Mucosa of rectum (tissue), 2 donors: ENCODE data around the gene PNMT.
"Not testable (repeated sequence)": the region's sequence is repeated elsewhere in the genome, so short reads cannot be mapped to it uniquely, and the experiment has no call there.

ENCODE experiments used
- H3K27ac ChIP-seq, 2 donors: one replicate each; pipeline ENCODE4 v1.7.0; 2013; ENCODE audit warnings: inconsistent platforms in 2 of 2, low read depth in 2 of 2, low read length in 2 of 2
- H3K27me3 ChIP-seq, 2 donors: one replicate each; pipeline ENCODE4 v1.7.0; 2013; ENCODE audit warnings: low read length in 2 of 2; ENCODE audit not compliant: control insufficient read depth in 2 of 2, insufficient read depth in 2 of 2
- H3K36me3 ChIP-seq, 2 donors: one replicate each; pipeline ENCODE4 v1.7.0; 2013; ENCODE audit warnings: low read length in 2 of 2; ENCODE audit not compliant: control insufficient read depth in 2 of 2, insufficient read depth in 2 of 2
- H3K4me1 ChIP-seq, 2 donors: one replicate each; pipeline ENCODE4 v1.7.0; 2013; ENCODE audit warnings: low read length in 2 of 2, mild to moderate bottlenecking in 1 of 2; ENCODE audit not compliant: control insufficient read depth in 2 of 2, insufficient read depth in 2 of 2
- H3K4me3 ChIP-seq, 2 donors: one replicate each; pipeline ENCODE4 v1.7.0; 2013; ENCODE audit warnings: low read length in 2 of 2
- H3K9ac ChIP-seq, 2 donors: one replicate each; pipeline ENCODE4 v1.7.0; 2013; ENCODE audit warnings: low read length in 2 of 2, low read depth in 1 of 2, mild to moderate bottlenecking in 1 of 2
- H3K9me3 ChIP-seq, 2 donors: one replicate each; pipeline ENCODE4 v1.7.0; 2013; ENCODE audit warnings: low read length in 2 of 2; ENCODE audit not compliant: control insufficient read depth in 2 of 2
- donor health status: healthy.
- donor health status: Normal muscosa, but diverticular disease.

The PNMT gene

DNA sequence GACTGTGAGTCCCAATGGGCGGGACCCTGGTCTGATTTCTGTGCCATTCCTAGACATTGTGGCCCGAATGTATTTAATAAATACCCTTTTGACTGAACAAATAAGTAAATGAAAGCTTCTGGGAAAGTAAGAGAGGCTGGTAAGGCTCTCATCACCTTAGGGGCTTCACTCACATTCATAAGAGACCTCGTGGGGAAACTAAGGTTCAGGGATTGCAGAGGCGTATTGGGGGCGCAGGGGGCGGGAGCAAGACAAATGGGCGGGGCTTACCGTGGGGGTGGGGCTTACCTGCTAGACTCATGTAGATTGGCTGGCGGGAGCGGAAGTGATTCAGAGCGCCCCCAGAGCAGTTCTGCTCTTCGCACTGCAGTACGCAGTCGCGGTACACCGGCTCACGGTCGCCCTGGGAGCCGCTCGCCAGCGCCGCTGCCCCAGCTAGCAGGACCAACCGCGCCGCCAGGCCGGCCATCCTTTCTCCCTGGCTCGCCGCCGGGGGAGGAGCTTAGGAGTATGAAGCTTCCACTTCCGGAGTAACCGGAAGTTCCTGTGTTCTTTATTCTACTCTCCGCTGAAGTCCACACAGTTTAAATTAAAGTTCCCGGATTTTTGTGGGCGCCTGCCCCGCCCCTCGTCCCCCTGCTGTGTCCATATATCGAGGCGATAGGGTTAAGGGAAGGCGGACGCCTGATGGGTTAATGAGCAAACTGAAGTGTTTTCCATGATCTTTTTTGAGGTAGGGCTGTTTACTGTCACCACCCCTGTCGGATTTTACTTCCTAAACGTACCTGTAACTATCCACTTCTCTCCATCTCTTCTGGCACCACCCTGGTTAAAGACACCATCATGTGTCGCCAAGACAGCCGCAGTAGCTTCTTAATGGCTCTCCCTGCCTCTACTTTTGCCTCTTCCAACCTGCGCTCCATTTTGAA lies 19.6 kb downstream of the PNMT start, which contains the start of gene PGAP3:
Gene PGAP3 (minus strand): TSS at position 512 of the 929 bp plus-strand sequence. CDS start 43 bp downstream, at position 469.
- peak within 1 kb of the TSS; percentile 96 for H3K27ac ChIP-seq
- H3K9me3 ChIP-seq, result no peaks in the 10 kb centered on the region
- H3K4me1 ChIP-seq, result peaks cover 16 to 17% of the 10 kb centered on the region in 2 donors
- H3K9ac ChIP-seq, result peak within 1 kb of the TSS; percentile 66 to 81
- H3K27me3 ChIP-seq, result no peaks in the 10 kb centered on the region
- H3K4me3 ChIP-seq, result peak within 1 kb of the TSS; percentile 83 to 96
- peaks cover 12 to 20% of the 10 kb centered on the region in 2 donors for H3K36me3 ChIP-seq

DNA sequence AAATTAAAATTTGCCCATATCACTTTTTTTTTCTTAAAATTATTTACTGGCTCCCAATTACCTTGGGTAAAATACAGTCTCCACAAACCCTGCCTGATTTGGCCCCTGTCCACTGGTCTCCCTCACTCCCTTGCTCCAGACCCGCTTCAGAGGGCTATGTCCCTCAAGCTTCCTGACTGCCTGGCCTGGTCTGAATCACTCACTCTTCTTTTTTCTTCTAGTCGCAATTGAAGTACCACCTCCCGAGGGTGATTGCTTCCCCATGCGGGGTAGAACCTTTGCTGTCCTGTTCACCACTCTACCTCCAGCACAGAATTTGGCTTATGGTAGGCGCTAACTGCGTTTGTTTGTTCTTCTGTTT lies 20.2 kb downstream of the PNMT start:
- Histone ChIP-seq H3K27me3 (no peaks in the 10 kb centered on the region), H3K4me3 (peak overlapping the region; percentile 83 to 96), H3K36me3 (peaks cover 11 to 17% of the 10 kb centered on the region in 2 donors), H3K27ac (peak overlapping the region; percentile 96), H3K9me3 (no peaks in the 10 kb centered on the region), H3K4me1 (peaks cover 16 to 17% of the 10 kb centered on the region in 2 donors), H3K9ac (peak overlapping the region; percentile 66 to 81)

DNA sequence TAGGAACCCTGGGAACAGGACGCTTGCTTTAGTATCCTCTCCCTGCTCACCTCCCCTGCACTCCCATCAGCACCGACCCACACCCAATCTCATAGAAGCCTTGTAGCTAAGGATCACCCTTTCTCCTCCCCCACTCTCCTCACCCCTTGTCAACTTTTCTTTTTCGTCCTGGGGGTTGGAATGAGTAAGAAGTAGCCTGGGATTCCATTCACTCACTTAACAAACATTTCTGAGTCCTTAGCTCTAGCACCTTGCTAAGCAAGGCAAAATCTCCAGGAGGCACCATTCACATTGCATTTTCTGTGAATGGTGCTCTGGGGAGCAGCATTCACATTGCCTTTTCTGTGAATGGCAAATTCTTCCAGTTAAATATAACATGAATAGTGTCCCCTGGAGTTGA lies 20.7 kb downstream of the PNMT start:
- Histone ChIP-seq H3K27ac (no peak overlapping the region), H3K4me1 (peaks cover 16 to 17% of the 10 kb centered on the region in 2 donors), H3K9me3 (no peaks in the 10 kb centered on the region), H3K4me3 (peak overlapping the region; percentile 83 to 96), H3K9ac (peak overlapping the region in 1 of 2 donors; percentile 66), H3K36me3 (peaks cover 8 to 14% of the 10 kb centered on the region in 2 donors), H3K27me3 (no peaks in the 10 kb centered on the region)

DNA sequence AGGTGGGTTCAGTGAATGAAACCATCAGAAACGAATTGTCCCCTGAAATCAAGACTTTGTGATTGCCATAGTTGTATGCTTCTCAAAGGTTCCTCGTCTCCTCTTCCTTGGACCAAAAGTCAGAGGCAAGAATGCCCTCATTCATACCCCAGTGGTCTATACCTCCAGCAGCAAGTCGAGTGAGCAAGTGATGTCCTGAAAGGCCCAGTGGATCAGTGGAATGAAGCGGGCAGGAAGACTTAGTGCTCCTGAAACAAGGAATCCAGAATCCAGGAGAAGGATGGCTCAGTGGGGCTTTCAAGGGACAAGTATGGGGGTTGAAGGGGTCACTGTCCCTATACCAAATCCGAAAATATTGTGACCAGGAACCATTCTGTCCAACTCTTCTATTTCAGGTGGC lies 26.3 kb downstream of the PNMT start:
- no peaks in the 10 kb centered on the region for H3K27me3 ChIP-seq
- H3K4me1 ChIP-seq, result peaks cover 10 to 11% of the 10 kb centered on the region in 2 donors
- peak overlapping the region in 1 of 2 donors; percentile 65 for H3K27ac ChIP-seq
- H3K9me3 ChIP-seq, result no peaks in the 10 kb centered on the region
- H3K36me3 ChIP-seq, result no peaks in the 10 kb centered on the region
- no peak overlapping the region for H3K4me3 ChIP-seq
- H3K9ac ChIP-seq, result no peak overlapping the region

DNA sequence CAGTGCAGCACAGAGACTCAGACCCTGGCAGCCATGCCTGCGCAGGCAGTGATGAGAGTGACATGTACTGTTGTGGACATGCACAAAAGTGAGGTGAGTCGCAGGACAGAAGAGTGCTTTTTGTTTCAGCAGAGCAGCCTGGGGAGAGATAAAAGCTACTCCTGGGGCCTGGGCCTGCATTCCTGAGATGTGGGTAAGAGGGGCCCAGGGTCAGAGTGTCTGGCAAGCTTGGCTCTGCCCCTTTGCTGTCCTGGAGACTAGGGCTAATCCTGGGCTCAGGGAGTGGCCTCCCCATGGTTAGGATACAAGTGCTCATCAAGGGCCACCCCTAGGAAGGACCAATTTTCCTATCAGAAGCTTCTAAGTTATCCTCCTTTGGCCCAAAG lies 26.8 kb downstream of the PNMT start:
- peaks cover 10 to 12% of the 10 kb centered on the region in 2 donors for H3K4me1 ChIP-seq
- peak overlapping the region; percentile 51 to 65 for H3K27ac ChIP-seq

DNA sequence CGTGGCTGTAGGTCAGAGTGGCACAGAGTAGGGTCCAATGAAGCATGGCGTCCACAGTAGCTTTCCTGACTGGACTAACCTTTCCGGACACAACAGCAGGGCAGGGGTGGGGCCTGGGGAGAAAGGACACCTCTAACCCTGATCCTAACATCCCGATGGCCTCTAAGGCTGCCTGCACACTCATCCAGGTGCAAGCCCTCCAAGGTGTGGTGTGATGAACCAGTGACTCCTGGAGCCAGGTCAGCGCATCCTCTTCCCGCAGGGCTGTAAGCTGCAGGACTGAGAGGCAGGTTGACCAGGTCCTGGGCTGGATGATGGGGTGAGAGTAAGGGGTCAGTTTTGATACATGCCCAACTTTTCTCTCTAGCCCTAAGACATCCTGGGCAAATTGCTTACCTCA lies 28.5 kb downstream of the PNMT start:
- Histone ChIP-seq H3K36me3 (no peaks in the 10 kb centered on the region), H3K9me3 (no peaks in the 10 kb centered on the region), H3K4me3 (no peak overlapping the region), H3K9ac (no peak overlapping the region), H3K27me3 (no peaks in the 10 kb centered on the region), H3K4me1 (peaks cover 13 to 17% of the 10 kb centered on the region in 2 donors), H3K27ac (no peak overlapping the region)

More for the DNA sequence above, 26.8 kb downstream of the PNMT start:
- Histone ChIP-seq H3K9me3 (no peaks in the 10 kb centered on the region), H3K4me3 (no peak overlapping the region), H3K27me3 (no peaks in the 10 kb centered on the region), H3K9ac (no peak overlapping the region), H3K36me3 (no peaks in the 10 kb centered on the region)

DNA sequence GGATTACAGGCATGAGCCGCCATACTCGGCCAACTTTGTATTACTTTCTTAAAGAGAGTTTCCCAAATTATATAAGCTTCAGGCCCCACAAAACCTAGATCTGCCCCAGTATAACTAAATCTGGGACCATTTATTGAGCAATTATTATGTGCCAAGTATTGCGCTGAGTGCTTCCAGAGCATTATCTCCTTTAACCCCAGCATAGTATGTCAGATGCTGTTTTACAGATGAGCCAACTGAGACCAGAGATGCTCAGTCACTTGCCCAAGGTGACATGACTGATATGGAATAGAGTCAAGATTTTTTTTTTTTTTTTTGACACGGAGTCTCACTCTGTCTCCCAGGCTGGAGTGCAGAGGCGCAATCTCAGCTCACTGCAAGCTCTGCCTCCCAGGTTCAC lies 29.7 kb downstream of the PNMT start:
- Histone ChIP-seq H3K27me3 (no peaks in the 10 kb centered on the region), H3K9ac (no peak overlapping the region), H3K36me3 (no peaks in the 10 kb centered on the region), H3K9me3 (no peaks in the 10 kb centered on the region), H3K4me3 (no peak overlapping the region), H3K4me1 (peaks cover 21 to 29% of the 10 kb centered on the region in 2 donors), H3K27ac (no peak overlapping the region)

DNA sequence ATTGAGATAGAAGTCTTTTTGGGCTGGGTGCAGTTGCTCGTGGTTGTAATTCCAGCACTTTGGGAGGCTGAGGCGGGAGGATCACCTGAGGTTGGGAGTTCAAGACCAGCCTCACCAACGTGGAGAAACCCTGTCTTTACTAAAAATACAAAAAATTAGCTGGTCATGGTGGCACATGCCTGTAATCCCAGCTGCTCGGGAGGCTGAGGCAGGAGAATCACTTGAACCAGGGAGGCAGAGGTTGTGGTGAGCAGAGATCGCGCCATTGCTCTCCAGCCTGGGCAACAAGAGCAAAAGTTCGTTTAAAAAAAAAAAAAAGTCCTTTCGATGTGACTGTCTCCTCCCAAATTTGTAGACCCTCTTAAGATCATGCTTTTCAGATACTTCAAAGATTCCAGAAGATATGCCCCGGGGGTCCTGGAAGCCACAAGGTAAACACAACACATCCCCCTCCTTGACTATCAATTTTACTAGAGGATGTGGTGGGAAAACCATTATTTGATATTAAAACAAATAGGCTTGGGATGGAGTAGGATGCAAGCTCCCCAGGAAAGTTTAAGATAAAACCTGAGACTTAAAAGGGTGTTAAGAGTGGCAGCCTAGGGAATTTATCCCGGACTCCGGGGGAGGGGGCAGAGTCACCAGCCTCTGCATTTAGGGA lies 31.0 kb downstream of the PNMT start:
- H3K4me3 ChIP-seq, result peak overlapping the region; percentile 83 to 93
- H3K36me3 ChIP-seq, H3K9me3 ChIP-seq, H3K27me3 ChIP-seq: not testable (repeated sequence)
- H3K9ac ChIP-seq, result peak overlapping the region; percentile 70 to 92
- peaks cover 33 to 42% of the 10 kb centered on the region in 2 donors for H3K4me1 ChIP-seq
- H3K27ac ChIP-seq, result peak overlapping the region; percentile 93 to 95

DNA sequence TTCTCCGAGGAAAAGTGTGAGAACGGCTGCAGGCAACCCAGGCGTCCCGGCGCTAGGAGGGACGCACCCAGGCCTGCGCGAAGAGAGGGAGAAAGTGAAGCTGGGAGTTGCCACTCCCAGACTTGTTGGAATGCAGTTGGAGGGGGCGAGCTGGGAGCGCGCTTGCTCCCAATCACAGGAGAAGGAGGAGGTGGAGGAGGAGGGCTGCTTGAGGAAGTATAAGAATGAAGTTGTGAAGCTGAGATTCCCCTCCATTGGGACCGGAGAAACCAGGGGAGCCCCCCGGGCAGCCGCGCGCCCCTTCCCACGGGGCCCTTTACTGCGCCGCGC lies 31.5 kb downstream of the PNMT start, which contains the start of gene ERBB2:
Gene ERBB2 (plus strand): TSS at position 247 of the 330 bp plus-strand sequence. CDS start 175 bp downstream, outside the sequence.
- peaks cover 0 to 3% of the 10 kb centered on the region in 2 donors for H3K36me3 ChIP-seq
- H3K4me1 ChIP-seq, result peaks cover 38 to 47% of the 10 kb centered on the region in 2 donors
- H3K9me3 ChIP-seq, result no peaks in the 10 kb centered on the region
- H3K4me3 ChIP-seq, result peak within 1 kb of the TSS; percentile 83 to 93
- H3K27ac ChIP-seq, result peak within 1 kb of the TSS; percentile 93 to 95
- H3K27me3 ChIP-seq, result no peaks in the 10 kb centered on the region
- peak within 1 kb of the TSS; percentile 82 to 92 for H3K9ac ChIP-seq
